Measurements from ENCODE around the gene GCSH.

Gene GCSH

GRCh38 chr16:81067166-81067565, 29.0 kb downstream of the GCSH start:
- Histone ChIP-seq H3K4me3 (ENCODE audit: insufficient read depth, low read length, poor library complexity, severe bottlenecking) (no peak overlapping the region), H3F3A (ENCODE audit: insufficient read depth) (no peaks in the 10 kb centered on the region), H2AFZ (ENCODE audit: low read depth, low read length, severe bottlenecking) (no peak overlapping the region), H3K9me2 (replicated peaks; ENCODE audit: insufficient read depth, low read length) (no peaks in the 10 kb centered on the region), H3K27me3 (ENCODE audit: low read length) (no peaks in the 10 kb centered on the region), H3K9ac (ENCODE audit: low read length) (no peak overlapping the region), H4K20me1 (ENCODE audit: low read depth, low read length) (no peaks in the 10 kb centered on the region), H3K4me2 (ENCODE audit: low read depth, low read length, poor library complexity, severe bottlenecking) (no peak overlapping the region), H3K36me3 (ENCODE audit: low read length) (no peaks in the 10 kb centered on the region), H3K27ac (ENCODE audit: low read depth, low read length) (no peak overlapping the region), H3K9me3 (ENCODE audit: insufficient read depth, low read length) (no peaks in the 10 kb centered on the region), H3K79me2 (ENCODE audit: insufficient read depth, low read length) (no peaks in the 10 kb centered on the region)
- no peak for TF ChIP-seq EZH2phosphoT487 (conservative IDR thresholded peaks at IDR 0.05; ENCODE audit: low read length)

GRCh38 chr16:81066681-81067080, 29.5 kb downstream of the GCSH start:
- Histone ChIP-seq H3K9me2 (replicated peaks; ENCODE audit: insufficient read depth, low read length) (no peaks in the 10 kb centered on the region), H3K36me3 (ENCODE audit: low read length) (no peaks in the 10 kb centered on the region), H3K9ac (ENCODE audit: low read length) (no peak overlapping the region), H3K79me2 (ENCODE audit: insufficient read depth, low read length) (no peaks in the 10 kb centered on the region), H3K27ac (ENCODE audit: low read depth, low read length) (no peak overlapping the region), H3K9me3 (ENCODE audit: insufficient read depth, low read length) (no peaks in the 10 kb centered on the region), H2AFZ (ENCODE audit: low read depth, low read length, severe bottlenecking) (no peak overlapping the region), H3K27me3 (ENCODE audit: low read length) (no peaks in the 10 kb centered on the region), H3F3A (ENCODE audit: insufficient read depth) (no peaks in the 10 kb centered on the region), H3K4me3 (ENCODE audit: insufficient read depth, low read length, poor library complexity, severe bottlenecking) (no peak overlapping the region), H3K4me2 (ENCODE audit: low read depth, low read length, poor library complexity, severe bottlenecking) (no peak overlapping the region), H4K20me1 (ENCODE audit: low read depth, low read length) (no peaks in the 10 kb centered on the region)
- TF ChIP-seq CTCF (IDR thresholded peaks at IDR 0.05; ENCODE audit: insufficient read depth, low read length, poor library complexity, severe bottlenecking), result no peak

GRCh38 chr16:81061871-81062608, 34.2 kb downstream of the GCSH start:
- H3F3A ChIP-seq (ENCODE audit: insufficient read depth), result no peaks in the 10 kb centered on the region
- H2AFZ ChIP-seq (ENCODE audit: low read depth, low read length, severe bottlenecking), result no peak overlapping the region
- no peak overlapping the region for H3K9ac ChIP-seq (ENCODE audit: low read length)
- H3K79me2 ChIP-seq (ENCODE audit: insufficient read depth, low read length), result no peaks in the 10 kb centered on the region
- no peak overlapping the region for H3K4me2 ChIP-seq (ENCODE audit: low read depth, low read length, poor library complexity, severe bottlenecking)
- no peak overlapping the region for H3K27ac ChIP-seq (ENCODE audit: low read depth, low read length)
- H3K9me2 ChIP-seq (replicated peaks; ENCODE audit: insufficient read depth, low read length), result no peaks in the 10 kb centered on the region
- no peak for TF ChIP-seq CTCF (IDR thresholded peaks at IDR 0.05; ENCODE audit: insufficient read depth, low read length, poor library complexity, severe bottlenecking)
- TF ChIP-seq EZH2phosphoT487 (conservative IDR thresholded peaks at IDR 0.05; ENCODE audit: low read length), result no peak
- no peaks in the 10 kb centered on the region for H3K36me3 ChIP-seq (ENCODE audit: low read length)
- H3K9me3 ChIP-seq (ENCODE audit: insufficient read depth, low read length), result no peaks in the 10 kb centered on the region
- H3K4me3 ChIP-seq (ENCODE audit: insufficient read depth, low read length, poor library complexity, severe bottlenecking), result no peak overlapping the region
- no peaks in the 10 kb centered on the region for H3K27me3 ChIP-seq (ENCODE audit: low read length)
- H4K20me1 ChIP-seq (ENCODE audit: low read depth, low read length), result no peaks in the 10 kb centered on the region

GRCh38 chr16:81061307-81061640, 34.9 kb downstream of the GCSH start:
- H3K36me3 ChIP-seq (ENCODE audit: low read length), result no peaks in the 10 kb centered on the region
- no peak overlapping the region for H3K9ac ChIP-seq (ENCODE audit: low read length)
- TF ChIP-seq CTCF (IDR thresholded peaks at IDR 0.05; ENCODE audit: insufficient read depth, low read length, poor library complexity, severe bottlenecking) (no peak), EZH2phosphoT487 (conservative IDR thresholded peaks at IDR 0.05; ENCODE audit: low read length) (no peak)
- H3K9me2 ChIP-seq (replicated peaks; ENCODE audit: insufficient read depth, low read length), result no peaks in the 10 kb centered on the region
- H3K9me3 ChIP-seq (ENCODE audit: insufficient read depth, low read length), result no peaks in the 10 kb centered on the region
- no peaks in the 10 kb centered on the region for H3K79me2 ChIP-seq (ENCODE audit: insufficient read depth, low read length)
- no peak overlapping the region for H3K27ac ChIP-seq (ENCODE audit: low read depth, low read length)
- H3K4me3 ChIP-seq (ENCODE audit: insufficient read depth, low read length, poor library complexity, severe bottlenecking), result no peak overlapping the region
- no peaks in the 10 kb centered on the region for H4K20me1 ChIP-seq (ENCODE audit: low read depth, low read length)
- H3K4me2 ChIP-seq (ENCODE audit: low read depth, low read length, poor library complexity, severe bottlenecking), result no peak overlapping the region
- no peaks in the 10 kb centered on the region for H3K27me3 ChIP-seq (ENCODE audit: low read length)
- no peak overlapping the region for H2AFZ ChIP-seq (ENCODE audit: low read depth, low read length, severe bottlenecking)
- no peaks in the 10 kb centered on the region for H3F3A ChIP-seq (ENCODE audit: insufficient read depth)

Measured in SU-DHL-6 (cell line).